HG02938 (cell line): Measurements from ENCODE around the gene IQCF6.
"Not testable (repeated sequence)": the region's sequence is repeated elsewhere in the genome, so short reads cannot be mapped to it uniquely, and the experiment has no call there.

Source experiments
- ATAC-seq: cut with Tn5 transposase; IDR thresholded peaks from one replicate; pipeline ENCODE4 v1.9.1; 2021; ENCODE audit warnings: mild to moderate bottlenecking, moderate library complexity; ENCODE audit not compliant: unreplicated experiment

The IQCF6 gene

GRCh38 chr3:51779137-51779536 lies at the start of gene IQCF6:
Gene IQCF6 (minus strand): TSS chr3:51779237. CDS start chr3:51779224, 13 bp downstream.
- ATAC-seq: no peak

GRCh38 chr3:51828297-51828696 lies 49.3 kb upstream of the IQCF6 start:
- no peak for ATAC-seq

GRCh38 chr3:51819709-51820406 lies 40.8 kb upstream of the IQCF6 start:
- ATAC-seq: no peak

GRCh38 chr3:51819151-51819550 lies 40.1 kb upstream of the IQCF6 start:
- ATAC-seq: no peak

- ATAC-seq: no peak
These were observed 38.3 kb upstream of the IQCF6 start for GRCh38 chr3:51817375-51817774.

GRCh38 chr3:51816723-51817122 lies 37.7 kb upstream of the IQCF6 start:
- ATAC-seq: no peak

- no peak for ATAC-seq
These were observed 36.6 kb upstream of the IQCF6 start for GRCh38 chr3:51815614-51816013.

- no peak for ATAC-seq
These were observed 35.0 kb upstream of the IQCF6 start for GRCh38 chr3:51814034-51814433.

- ATAC-seq: no peak
These were observed 34.5 kb upstream of the IQCF6 start for GRCh38 chr3:51813539-51813938.

- no peak for ATAC-seq
These were observed 29.9 kb upstream of the IQCF6 start for GRCh38 chr3:51808934-51809333.

- no peak for ATAC-seq
These were observed 23.2 kb upstream of the IQCF6 start for GRCh38 chr3:51802106-51802703.

GRCh38 chr3:51800750-51801125 lies 21.7 kb upstream of the IQCF6 start:
- no peak for ATAC-seq

GRCh38 chr3:51799879-51800749 lies 21.1 kb upstream of the IQCF6 start:
- ATAC-seq: no peak

- ATAC-seq: no peak
These were observed 19.4 kb upstream of the IQCF6 start for GRCh38 chr3:51798411-51798963.

GRCh38 chr3:51796854-51797253 lies 17.8 kb upstream of the IQCF6 start:
- ATAC-seq: no peak

- ATAC-seq: no peak
These were observed 15.2 kb upstream of the IQCF6 start for GRCh38 chr3:51794206-51794605.

GRCh38 chr3:51792206-51792605 lies 13.2 kb upstream of the IQCF6 start:
- ATAC-seq: no peak

GRCh38 chr3:51789437-51789836 lies 10.4 kb upstream of the IQCF6 start:
- no peak for ATAC-seq

- ATAC-seq: not testable (repeated sequence)
These were observed 8.5 kb upstream of the IQCF6 start for GRCh38 chr3:51787576-51787975.

- ATAC-seq: no peak
These were observed 7.2 kb upstream of the IQCF6 start for GRCh38 chr3:51786267-51786666.

GRCh38 chr3:51778554-51778953 lies 483 bp downstream of the IQCF6 start:
- no peak for ATAC-seq

GRCh38 chr3:51777985-51778384 lies 1.1 kb downstream of the IQCF6 start:
- ATAC-seq: no peak
